Left ventricle myocardium inferior (tissue), 1 donor: Measurements from ENCODE around the gene TPRA1. TPM values are rescaled to one million over a fixed set of nuclear protein-coding genes. Genes with fewer than 3 reads are reported as not detected.
"Not testable (repeated sequence)": the region's sequence is repeated elsewhere in the genome, so short reads cannot be mapped to it uniquely, and the experiment has no call there.

Source experiments
- DNase-seq: peaks from one replicate; pipeline ENCODE4 v3.0.0-alpha.2; 2020
- H3K27ac ChIP-seq: fragments of 200-600 bp; replicated peaks from 2 replicates; pipeline ENCODE4 v1.8.0; 2021
- H3K27me3 ChIP-seq: fragments of 200-600 bp; 2 replicates; pipeline ENCODE4 v1.8.0; 2021; ENCODE audit warnings: low read depth
- H3K36me3 ChIP-seq: fragments of 200-600 bp; 2 replicates; pipeline ENCODE4 v1.8.0; 2021
- H3K4me1 ChIP-seq: fragments of 200-600 bp; 2 replicates; pipeline ENCODE4 v1.8.0; 2021
- H3K4me3 ChIP-seq: fragments of 200-600 bp; 2 replicates; pipeline ENCODE4 v1.8.0; 2021; ENCODE audit warnings: mild to moderate bottlenecking, moderate library complexity
- H3K9me3 ChIP-seq: fragments of 200-600 bp; replicated peaks from 2 replicates; pipeline ENCODE4 v1.8.0; 2021
- CTCF ChIP-seq: fragments of 200-600 bp; IDR thresholded peaks from 2 replicates; pipeline ENCODE4 v1.8.0; 2021; ENCODE audit warnings: antibody characterized with exemption, mild to moderate bottlenecking, borderline replicate concordance
- intact Hi-C: fragments of 100-400 bp; cut with micrococcal nuclease; formaldehyde crosslinking; loops from one replicate; pipeline ENCODE4 v1.11.0; 2022
- total RNA-seq: library from RNA; stranded (reverse); fragmentation: NEBNext Ultra II Directional; extraction: Animal tissue kit (Norgen Biotek cat#: 25700); gene quantifications from one replicate; pipeline ENCODE4 v1.2.1, GENCODE V29; 2021
- donor health status: DM: no; HTN: yes; CAD: no; lungs with severe emphysema.

TPRA1 gene
- total RNA-seq, 1 donor from 2014 or later = 17.4 TPM

DNA sequence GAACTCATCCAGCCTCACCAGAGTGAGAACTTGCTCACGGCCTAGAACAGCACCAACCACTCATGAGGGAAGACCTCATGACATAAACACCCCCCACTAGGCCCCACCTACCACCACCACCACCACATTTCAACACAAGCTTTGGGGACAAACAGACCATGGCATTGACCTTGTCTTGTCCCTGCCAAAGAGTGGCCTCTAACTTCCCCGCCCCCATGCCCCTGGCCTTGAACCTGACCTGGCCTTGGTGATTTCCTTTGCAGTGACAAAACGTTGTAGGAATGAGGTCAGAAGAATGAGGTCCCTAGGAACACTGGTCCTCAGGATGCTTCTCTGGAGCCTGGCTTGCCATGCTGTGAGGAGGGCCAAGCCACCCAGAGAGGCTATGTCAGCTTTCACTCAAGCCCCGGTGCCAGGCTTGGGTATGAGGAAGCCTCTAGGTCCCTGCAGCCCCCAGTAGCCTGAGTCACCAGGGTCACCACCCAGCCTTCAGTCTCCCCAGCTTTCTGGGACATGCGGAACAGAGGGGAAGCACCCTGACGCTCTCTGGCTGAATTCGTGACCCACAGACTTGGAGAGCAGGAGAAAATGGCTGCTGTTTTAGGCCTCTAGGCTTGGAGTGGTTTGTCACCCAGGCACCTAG is 57.9 kb downstream of the TPRA1 start:
- no peaks in the 10 kb centered on the region for H3K4me1 ChIP-seq
- H3K9me3 ChIP-seq = peaks cover 4% of the 10 kb centered on the region
- H3K27me3 ChIP-seq = peaks cover 24% of the 10 kb centered on the region
- no peak overlapping the region for H3K4me3 ChIP-seq
- DNase-seq = no peak
- H3K27ac ChIP-seq = no peak overlapping the region
- no peak for TF ChIP-seq CTCF
- intact Hi-C loops = no loop called here
- H3K36me3 ChIP-seq = no peaks in the 10 kb centered on the region

DNA sequence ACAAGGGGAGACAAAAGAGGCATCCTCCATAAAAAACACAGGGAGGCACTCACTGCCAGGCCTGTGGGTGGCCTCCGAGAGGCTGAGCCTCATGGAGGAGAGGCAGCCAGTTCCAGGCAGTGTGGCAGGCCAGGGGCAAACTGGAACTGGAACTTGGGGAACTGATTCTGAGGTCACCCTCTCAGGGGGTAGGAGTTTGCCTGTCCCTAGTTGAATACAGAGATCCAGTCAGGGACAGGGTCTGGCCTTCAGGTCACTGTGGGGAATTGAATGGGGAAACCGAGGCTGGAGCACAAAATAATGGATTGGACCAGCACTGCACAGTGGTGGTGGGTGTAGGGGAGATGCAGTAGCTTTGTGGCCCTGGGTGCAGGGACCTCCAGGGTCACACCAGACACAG is 58.7 kb downstream of the TPRA1 start:
- no peak for TF ChIP-seq CTCF
- intact Hi-C loops = no loop called here
- Histone ChIP-seq H3K36me3 (no peaks in the 10 kb centered on the region), H3K27me3 (peaks cover 22% of the 10 kb centered on the region), H3K4me3 (no peak overlapping the region), H3K4me1 (no peaks in the 10 kb centered on the region), H3K27ac (no peak overlapping the region), H3K9me3 (peaks cover 4% of the 10 kb centered on the region)
- no peak for DNase-seq

GRCh38 chr3:127530863-127531262 is 59.7 kb downstream of the TPRA1 start:
- intact Hi-C loops = not testable (repeated sequence)

DNA sequence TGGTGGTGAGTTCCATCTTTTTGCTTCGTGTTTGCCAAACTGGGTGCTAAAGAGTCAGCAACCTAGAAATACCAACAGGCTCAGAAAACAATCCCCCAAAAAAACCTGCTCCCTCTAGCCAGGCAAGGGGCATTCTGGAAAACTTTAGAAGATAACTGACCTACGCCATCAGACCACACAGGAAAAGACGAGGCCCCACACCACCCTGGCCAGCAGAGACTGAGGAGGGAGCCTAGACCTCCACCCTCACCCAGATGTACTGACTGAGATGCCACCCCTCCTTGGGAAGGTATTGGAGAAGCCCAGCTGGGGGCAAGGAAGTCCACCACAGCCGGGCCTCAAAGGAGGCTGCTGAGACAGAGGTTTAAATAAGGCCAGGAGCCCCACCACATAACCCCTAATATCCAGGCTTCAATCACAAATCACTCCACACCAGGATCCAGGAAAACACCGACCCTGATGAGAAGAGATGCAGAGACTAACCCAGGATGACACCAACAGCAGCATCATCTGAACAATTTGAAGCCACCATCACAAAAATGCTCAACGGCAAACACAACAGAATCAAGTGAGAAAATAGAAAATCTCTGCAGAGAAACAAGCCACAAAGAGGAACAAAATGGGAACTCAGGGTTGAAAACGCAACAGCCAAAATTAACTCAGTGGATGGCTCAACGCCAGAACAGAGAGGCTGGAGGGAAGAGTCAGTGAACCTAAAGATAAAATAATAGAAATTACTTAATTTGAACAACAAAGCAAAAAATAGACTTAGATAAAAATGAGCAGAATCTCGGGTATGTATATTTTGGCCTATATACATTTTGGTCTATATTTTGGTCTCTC is 61.0 kb downstream of the TPRA1 start:
- Histone ChIP-seq H3K4me1 (no peaks in the 10 kb centered on the region), H3K9me3 (peaks cover 4% of the 10 kb centered on the region), H3K27ac (no peak overlapping the region), H3K27me3 (peaks cover 36% of the 10 kb centered on the region), H3K4me3 (no peak overlapping the region), H3K36me3 (no peaks in the 10 kb centered on the region)
- intact Hi-C loops = no loop called here
- no peak for TF ChIP-seq CTCF
- no peak for DNase-seq

More at GRCh38 chr3:127530863-127531262, 59.7 kb downstream of the TPRA1 start:
- not testable (repeated sequence) for H3K27ac ChIP-seq, H3K36me3 ChIP-seq, H3K9me3 ChIP-seq, H3K4me1 ChIP-seq, DNase-seq, H3K4me3 ChIP-seq
- H3K27me3 ChIP-seq = peaks cover 23% of the 10 kb centered on the region

GRCh38 chr3:127525373-127525772 is 65.2 kb downstream of the TPRA1 start:
- Histone ChIP-seq H3K4me1 (no peaks in the 10 kb centered on the region), H3K27ac (no peak overlapping the region), H3K4me3 (no peak overlapping the region), H3K9me3 (peaks cover 18% of the 10 kb centered on the region), H3K27me3 (peaks cover 54% of the 10 kb centered on the region), H3K36me3 (no peaks in the 10 kb centered on the region)
- TF ChIP-seq CTCF = no peak
- DNase-seq = no peak
- intact Hi-C loops = no loop called here
